C4-2B (cell line): ENCODE measurements around the gene TUSC7.

Source experiments
- CTCF ChIP-seq: fragments of 450-650 bp; conservative IDR thresholded peaks from 2 replicates; pipeline ENCODE4 v1.5.1; 2017; ENCODE audit warnings: mild to moderate bottlenecking
- ZFX ChIP-seq: fragments of 450-650 bp; IDR thresholded peaks from 2 replicates; pipeline ENCODE4 v1.6.1; 2017

- TF ChIP-seq CTCF (no peak), ZFX (no peak)
Observed at GRCh38 chr3:116691041-116691440, 18.5 kb upstream of the TUSC7 start.
